Dedifferentiated amniotic fluid mesenchymal stem cell (primary cell): ENCODE measurements around the gene CKMT2.

Source experiments
- DNase-seq: peaks from one replicate; pipeline ENCODE4 v3.0.0-alpha.2; 2016; ENCODE audit errors: extremely low spot score

The CKMT2 gene

DNA sequence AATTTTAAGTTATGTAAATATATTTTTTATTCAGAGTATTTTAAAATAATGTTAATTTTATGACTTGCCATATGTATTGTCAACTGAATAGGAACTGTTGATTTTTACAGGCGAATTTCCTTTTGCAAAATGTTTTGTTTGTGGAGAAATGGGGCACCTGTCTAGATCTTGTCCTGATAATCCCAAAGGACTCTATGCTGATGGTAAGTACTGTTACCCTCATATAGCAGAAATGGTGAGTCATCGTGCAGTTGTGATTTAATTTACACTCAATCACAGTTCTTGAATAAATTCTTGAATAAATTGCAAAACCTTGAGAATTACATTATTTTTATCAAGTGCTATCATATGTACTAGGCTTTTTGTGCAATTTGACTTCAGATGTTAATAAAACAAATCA is 75.7 kb downstream of the CKMT2 start:
- DNase-seq, result no peak

DNA sequence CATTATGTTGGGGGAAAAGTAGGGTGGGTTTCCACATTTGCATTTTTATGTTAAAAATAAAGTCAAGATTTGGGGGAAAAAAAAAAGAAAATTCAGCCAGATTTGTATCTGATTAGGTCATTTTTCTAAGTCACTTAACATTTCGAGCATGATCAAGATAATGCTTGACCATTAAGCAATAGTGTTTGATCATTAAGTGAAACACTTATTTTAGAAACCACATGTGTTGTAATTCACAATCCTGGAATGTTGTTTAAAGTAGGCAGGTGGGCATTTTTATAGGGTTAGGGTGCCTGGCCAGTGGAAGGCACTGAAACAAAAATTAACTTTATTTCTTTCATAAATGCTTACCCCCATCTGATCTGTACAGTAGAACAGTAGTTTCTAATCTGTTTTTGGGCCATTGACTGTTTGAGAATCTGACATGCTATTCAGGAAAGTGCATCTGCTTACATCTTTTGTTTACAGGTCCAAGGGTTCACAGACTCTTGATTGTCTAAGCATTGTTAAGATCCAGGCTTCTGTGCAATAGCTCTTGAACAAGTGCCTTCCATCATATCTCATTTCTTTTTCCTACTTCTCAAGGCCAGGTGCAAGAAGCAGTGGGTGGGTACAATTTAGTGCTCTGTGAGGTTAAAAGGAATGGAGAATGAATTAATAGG is 77.4 kb downstream of the CKMT2 start:
- no peak for DNase-seq

DNA sequence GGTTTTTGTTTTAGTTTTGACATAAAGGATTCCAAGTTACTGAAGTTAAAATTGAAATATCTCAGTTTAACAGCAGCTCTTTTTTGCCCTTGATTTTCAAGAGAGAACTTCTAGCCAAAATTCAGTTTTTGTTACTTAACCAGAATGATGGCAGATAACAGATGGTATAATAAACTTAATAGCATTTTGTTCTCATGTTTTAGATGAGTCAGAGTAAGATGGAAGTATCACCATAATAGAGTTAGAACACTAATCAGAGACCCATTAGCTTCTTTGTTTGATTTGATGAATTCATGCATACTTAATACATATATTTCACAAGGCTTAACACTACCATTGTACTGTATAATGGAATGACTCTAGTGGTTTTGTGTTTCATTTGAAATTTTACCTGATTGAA is 80.2 kb downstream of the CKMT2 start:
- DNase-seq, result no peak

DNA sequence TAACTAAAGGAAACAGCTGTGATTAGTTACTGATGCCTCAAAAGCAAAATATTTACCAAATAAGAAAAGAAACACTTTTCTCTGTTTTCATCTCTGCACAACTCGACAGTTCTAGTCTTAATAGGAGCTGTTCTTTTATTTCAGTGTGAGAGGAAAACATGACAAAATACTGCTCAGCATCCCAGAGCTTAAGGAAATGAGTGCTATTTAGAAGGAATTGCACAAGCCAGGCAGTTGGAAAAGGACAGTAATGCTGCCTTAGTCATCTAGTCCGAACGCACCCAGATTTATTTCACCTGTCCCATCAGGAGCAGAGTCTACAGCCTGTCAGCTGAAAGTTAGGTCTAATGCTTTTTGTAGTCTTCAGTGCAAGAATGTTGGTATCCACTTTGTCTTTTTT is 80.6 kb downstream of the CKMT2 start:
- no peak for DNase-seq

DNA sequence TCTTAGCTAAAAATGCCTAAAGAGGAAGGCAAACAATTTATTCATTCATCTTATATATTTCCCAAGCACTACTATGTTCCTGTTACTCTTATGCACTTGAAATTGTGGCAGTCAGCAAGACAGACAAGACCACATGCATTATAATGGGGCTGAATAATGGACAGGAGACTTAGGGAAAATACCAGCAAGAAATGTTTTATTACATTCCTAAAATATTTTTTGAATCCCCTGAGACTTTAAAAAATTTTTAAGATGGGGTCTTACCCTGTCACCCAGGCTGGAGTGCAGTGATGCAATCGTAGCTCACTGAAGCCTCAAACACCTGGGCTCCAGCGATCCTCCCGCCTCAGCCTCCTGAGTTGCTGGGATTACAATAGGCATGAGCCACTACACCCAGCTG is 81.5 kb downstream of the CKMT2 start:
- no peak for DNase-seq

DNA sequence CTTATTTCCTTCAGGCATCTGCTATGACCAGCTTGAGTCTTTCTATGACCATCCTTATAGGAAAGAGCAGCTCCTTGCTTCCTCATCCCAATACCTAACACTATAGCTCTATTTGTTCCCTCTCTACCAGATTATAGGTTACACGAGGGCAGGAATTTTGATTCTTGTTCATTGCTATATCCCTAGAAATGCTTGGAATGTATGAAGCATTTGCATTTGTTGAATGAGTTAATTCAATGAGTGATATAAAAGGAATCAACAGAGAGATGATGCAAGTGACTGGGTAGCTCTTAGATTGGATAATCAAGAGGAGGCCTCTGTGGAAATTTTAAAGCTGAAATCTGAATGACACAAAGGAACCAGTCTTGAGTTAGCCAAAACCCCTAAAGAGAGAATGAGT is 82.2 kb downstream of the CKMT2 start:
- peak; percentile 50 for DNase-seq

DNA sequence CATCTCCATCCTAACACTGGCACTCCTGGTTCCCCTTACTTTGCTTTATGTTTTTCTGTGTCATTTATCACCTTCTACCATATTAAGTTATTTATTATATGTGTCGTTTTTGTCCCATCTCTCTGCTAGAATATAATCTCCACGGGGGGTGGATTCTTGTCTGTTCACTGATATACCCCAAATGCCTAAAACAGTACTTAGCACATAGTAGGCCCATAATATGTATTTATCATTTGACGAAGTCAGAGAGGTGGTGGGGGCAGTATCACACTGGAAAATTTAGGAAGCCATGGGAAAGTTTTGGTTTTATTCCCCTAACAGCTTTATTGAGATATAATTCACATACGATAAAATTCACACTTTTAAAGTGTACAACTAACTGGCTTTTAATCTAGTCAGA is 82.7 kb downstream of the CKMT2 start:
- DNase-seq, result no peak
